Transverse colon (tissue), 4 donors: Measurements from ENCODE around the gene PLEKHG4. TPM values are rescaled to one million over a fixed set of nuclear protein-coding genes. Genes with fewer than 3 reads are reported as not detected.

ENCODE experiments used
- DNase-seq: peaks from one replicate; pipeline ENCODE4 v3.0.0-alpha.2; 2019
- H3K27ac ChIP-seq, 4 donors: fragments of 200-600 bp; sonication (generic); 2 replicates each; pipeline ENCODE4 v1.5.1; 2016 to 2018; ENCODE audit warnings: inconsistent platforms in 4 of 4
- H3K27me3 ChIP-seq: fragments of 200-600 bp; sonication (generic); 2 replicates; pipeline ENCODE4 v1.5.1; 2017; ENCODE audit warnings: inconsistent platforms
- H3K36me3 ChIP-seq, 4 donors: fragments of 200-600 bp; sonication (generic); 2 replicates each; pipeline ENCODE4 v1.5.1; 2017 to 2019; ENCODE audit warnings: inconsistent platforms in 4 of 4
- H3K4me1 ChIP-seq, 4 donors: fragments of 200-600 bp; sonication (generic); 2 replicates each; pipeline ENCODE4 v1.5.1; 2017 to 2020; ENCODE audit warnings: inconsistent platforms in 4 of 4
- H3K4me3 ChIP-seq, 4 donors: fragments of 200-600 bp; sonication (generic); 1 replicate in 1 of 4; 2 replicates in 3 of 4; pipeline versions ENCODE4 v1.5.1 to v1.6.1; 2017 to 2019; ENCODE audit warnings: inconsistent platforms in 4 of 4
- H3K9me3 ChIP-seq, 2 donors: fragments of 200-600 bp; sonication (generic); 2 replicates each; pipeline ENCODE4 v1.5.1; 2017 to 2019; ENCODE audit warnings: inconsistent platforms in 2 of 2
- CTCF ChIP-seq, 5 experiments: fragments of 200-600 bp in 3 of 5; fragments of 450-650 bp in 2 of 5; sonication (generic) in 3 of 5; IDR thresholded peaks; 1 replicate in 2 of 5; 2 replicates in 3 of 5; pipeline ENCODE4 v1.5.1; 2016 to 2017; ENCODE audit warnings: antibody characterized with exemption in 5 of 5, inconsistent platforms in 3 of 5, mild to moderate bottlenecking in 2 of 5, moderate library complexity in 1 of 5
- EP300 ChIP-seq: sonication (generic); formaldehyde crosslinking; IDR thresholded peaks from one replicate; pipeline ENCODE4 v1.6.1; 2017; ENCODE audit warnings: antibody characterized with exemption, low read depth
- POLR2A ChIP-seq: fragments of 450-650 bp; IDR thresholded peaks from one replicate; pipeline ENCODE4 v1.6.1; 2016; ENCODE audit warnings: antibody characterized with exemption, mild to moderate bottlenecking, moderate library complexity
- POLR2AphosphoS5 ChIP-seq, 3 donors: sonication (generic); formaldehyde crosslinking; IDR thresholded peaks; one replicate each; pipeline ENCODE4 v1.6.1; 2016; ENCODE audit warnings: antibody characterized with exemption in 3 of 3
- WGBS, 2 donors: methylation state at CpG; one replicate each; pipeline ENCODE4 v1.1.5; 2018; ENCODE audit warnings: low coverage in 1 of 2; 5-methylcytosine and 5-hydroxymethylcytosine counted together
- in situ Hi-C, 4 donors: fragments of 200-750 bp; cut with MboI; loops; one replicate each; pipeline versions ENCODE4 v1.15.0 to v1.15.1; 2017; ENCODE audit warnings: low sequenced_read_pairs in 3 of 4, low pct_ligation_motif_present in 1 of 4, low pct_unique_long_range_greater_than_20kb in 1 of 4
- intact Hi-C: fragments of 100-400 bp; cut with DNase I; formaldehyde crosslinking; loops from one replicate; pipeline ENCODE4 v1.15.1; 2023; ENCODE audit warnings: low total_unique reads
- total RNA-seq, 4 donors: library from RNA; depleted of rRNA; stranded (reverse); fragments of >200 nt; gene quantifications; one replicate each; pipeline ENCODE4 v1.1.0, GENCODE V29; 2016

The PLEKHG4 gene
- total RNA-seq, 4 donors from 2014 or later, result 0.80 to 12.2 (median 8.7) TPM

DNA sequence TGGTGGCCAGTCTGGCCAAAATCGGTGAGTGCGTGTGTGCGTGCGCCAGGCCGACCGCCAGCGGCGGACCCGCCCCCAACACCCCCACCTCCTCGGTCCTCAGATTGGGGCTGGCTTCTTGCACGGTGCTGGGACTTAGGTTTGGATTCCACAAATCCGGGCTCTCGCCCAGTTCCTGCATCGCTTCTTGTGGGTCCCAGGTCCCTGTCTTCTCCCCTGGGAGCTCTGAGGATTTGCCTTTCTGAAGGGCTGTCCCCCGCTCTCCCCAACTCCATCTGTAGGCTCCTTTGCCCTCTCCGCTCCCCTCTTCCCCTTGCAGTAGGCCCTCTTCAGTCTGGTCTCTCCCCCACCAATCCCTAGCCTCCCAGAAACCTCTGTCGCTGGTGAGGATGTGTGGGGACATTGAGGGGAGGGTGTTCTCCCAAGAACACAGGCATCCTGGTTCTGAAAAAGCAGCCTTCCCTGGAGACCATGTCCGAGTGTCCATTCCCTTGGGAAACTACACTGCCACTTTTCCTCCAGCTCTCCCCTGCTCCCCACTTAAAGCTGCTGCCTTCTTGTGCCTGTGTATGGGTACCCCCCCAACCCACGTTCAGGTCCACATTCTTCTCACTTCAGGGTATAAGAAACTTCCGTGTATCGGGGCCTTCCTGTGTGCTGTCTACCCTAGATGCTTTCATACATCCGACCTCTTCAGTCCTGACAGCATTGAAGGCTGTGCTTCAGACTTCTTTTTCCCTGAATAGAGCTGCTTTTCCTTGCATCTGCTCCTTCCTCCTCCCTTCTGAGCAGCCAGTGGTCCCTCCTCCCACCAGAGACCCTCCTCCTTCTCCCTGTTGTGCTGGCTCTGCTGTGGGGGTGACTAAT lies 29.9 kb upstream of the PLEKHG4 start:
- intact Hi-C loops (no loop called here), in situ Hi-C loops (no loop called here)
- H3K27ac ChIP-seq, result no peak overlapping the region
- DNase-seq, result no peak
- H3K27me3 ChIP-seq, result peaks cover 33% of the 10 kb centered on the region
- H3K4me1 ChIP-seq, result peaks cover 23 to 33% (median 32%) of the 10 kb centered on the region in 4 donors
- WGBS, 2 donors, result 29 to 45% methylated on average over 2 to 20 of the region's 22 CpGs
- TF ChIP-seq CTCF (IDR thresholded peaks at IDR 0.05) (no peak), EP300 (no peak), POLR2AphosphoS5 (IDR thresholded peaks at IDR 0.05) (no peak), POLR2A (no peak)
- H3K9me3 ChIP-seq, result no peaks in the 10 kb centered on the region
- H3K36me3 ChIP-seq, result no peaks in the 10 kb centered on the region
- peak overlapping the region in 3 of 4 donors; percentile 27 to 84 (median 51) for H3K4me3 ChIP-seq

GRCh38 chr16:67250045-67250327 lies 29.3 kb upstream of the PLEKHG4 start:
- peaks cover 33% of the 10 kb centered on the region for H3K27me3 ChIP-seq
- WGBS, 2 donors, result 77 to 89% methylated on average over 3 to 4 of the region's 4 CpGs
- DNase-seq, result no peak
- H3K27ac ChIP-seq, result no peak overlapping the region
- H3K4me3 ChIP-seq, result no peak overlapping the region
- no peak for TF ChIP-seq EP300
- no peak for TF ChIP-seq POLR2A
- no peaks in the 10 kb centered on the region for H3K9me3 ChIP-seq
- intact Hi-C loops, result no loop called here
- in situ Hi-C loops, result no loop called here
- peaks cover 17 to 28% (median 26%) of the 10 kb centered on the region in 4 donors for H3K4me1 ChIP-seq
- H3K36me3 ChIP-seq, result no peaks in the 10 kb centered on the region

GRCh38 chr16:67252609-67253497 lies 26.5 kb upstream of the PLEKHG4 start:
- no peak for TF ChIP-seq POLR2A
- TF ChIP-seq EP300, result no peak
- H3K27ac ChIP-seq, result no peak overlapping the region
- H3K4me3 ChIP-seq, result no peak overlapping the region
- no peak for DNase-seq
- H3K36me3 ChIP-seq, result no peaks in the 10 kb centered on the region
- WGBS, 2 donors, result 83 to 89% methylated on average over 1 to 4 of the region's 4 CpGs
- H3K27me3 ChIP-seq, result peaks cover 33% of the 10 kb centered on the region
- intact Hi-C loops, result no loop called here
- in situ Hi-C loops, result no loop called here
- no peaks in the 10 kb centered on the region for H3K9me3 ChIP-seq
- H3K4me1 ChIP-seq, result peaks cover 6 to 14% (median 13%) of the 10 kb centered on the region in 4 donors

DNA sequence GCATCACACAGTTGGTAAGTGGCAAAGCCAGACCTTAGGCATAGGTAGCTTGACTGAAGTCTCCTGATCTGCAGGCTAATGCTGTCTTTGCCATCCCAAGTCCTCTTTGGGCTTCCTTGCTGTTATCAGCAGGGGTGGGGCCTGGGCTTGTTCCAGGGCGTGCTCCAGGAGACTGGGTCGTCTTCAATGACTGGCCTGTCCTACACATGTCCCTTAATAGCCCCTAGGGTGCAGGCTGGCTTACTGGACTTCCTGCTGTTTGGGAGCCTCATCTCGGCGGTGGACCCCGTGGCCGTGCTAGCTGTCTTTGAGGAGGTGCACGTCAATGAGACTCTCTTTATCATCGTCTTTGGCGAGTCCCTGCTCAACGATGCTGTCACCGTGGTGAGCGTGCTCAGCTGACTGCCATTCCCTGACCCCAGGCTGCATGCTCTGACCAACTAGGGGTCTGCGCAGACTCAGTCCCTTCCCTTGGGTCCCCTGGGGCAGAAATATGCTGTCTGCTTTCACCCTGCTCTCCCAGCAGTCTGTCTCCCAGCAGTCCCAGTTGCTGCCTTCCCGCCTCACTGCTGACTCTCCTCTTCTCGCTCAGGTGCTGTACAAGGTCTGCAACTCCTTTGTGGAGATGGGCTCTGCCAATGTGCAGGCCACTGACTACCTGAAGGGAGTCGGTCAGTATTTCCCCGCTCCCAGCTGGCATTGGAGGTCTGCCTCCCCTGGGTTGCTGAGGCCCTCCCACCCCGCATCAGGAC lies 24.4 kb upstream of the PLEKHG4 start:
- no peak for TF ChIP-seq CTCF (IDR thresholded peaks at IDR 0.05)
- no peak for TF ChIP-seq POLR2A
- TF ChIP-seq EP300, result no peak
- TF ChIP-seq POLR2AphosphoS5 (IDR thresholded peaks at IDR 0.05), result no peak
- 82 to 100% methylated on average over 5 to 18 of the region's 18 CpGs for WGBS, 2 donors
- intact Hi-C loops, result no loop called here
- Histone ChIP-seq H3K27me3 (peaks cover 12% of the 10 kb centered on the region), H3K9me3 (no peaks in the 10 kb centered on the region), H3K36me3 (no peaks in the 10 kb centered on the region), H3K4me3 (no peak overlapping the region), H3K27ac (no peak overlapping the region), H3K4me1 (no peaks in the 10 kb centered on the region)
- DNase-seq, result no peak
- in situ Hi-C loops, result no loop called here
